GM10847 (cell line): ENCODE results near the gene SMURF1.

Experiments
- POLR2A ChIP-seq: IDR thresholded peaks from 2 replicates; pipeline ENCODE4 v1.6.1; 2011; ENCODE audit not compliant: insufficient read length; ENCODE audit errors: extremely low read depth

SMURF1 gene

DNA sequence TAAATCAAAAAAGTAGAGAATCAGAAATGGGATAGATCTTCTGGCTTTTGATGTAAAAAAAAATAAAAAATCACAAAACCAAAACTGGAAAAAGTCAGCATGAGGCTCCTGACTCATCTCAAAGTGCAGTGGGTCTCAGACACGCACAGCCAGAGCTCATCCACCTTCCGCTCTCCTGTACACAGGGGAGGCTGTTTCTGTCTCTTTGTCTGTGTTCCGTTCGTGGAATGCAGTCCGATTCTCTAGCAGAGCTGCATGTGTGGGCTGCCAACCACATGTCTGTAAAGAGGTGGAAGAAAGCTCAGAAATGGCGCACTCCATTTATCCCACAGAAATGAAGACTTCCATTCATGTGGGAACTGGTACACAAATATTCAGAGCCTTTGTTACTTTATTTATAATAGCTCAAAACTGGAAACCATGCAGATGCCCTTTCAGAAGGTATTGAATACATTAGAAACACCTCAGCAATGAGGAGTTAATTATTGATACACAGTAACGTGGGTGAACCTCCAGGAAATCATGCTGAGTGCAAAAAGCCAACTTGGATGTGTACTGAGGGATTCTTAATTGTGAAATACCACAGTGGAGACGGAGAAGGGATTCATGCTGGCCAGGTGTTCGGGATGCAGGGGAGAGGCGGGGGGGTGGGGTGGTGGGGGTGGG is 142.3 kb downstream of the SMURF1 start:
- no peak for TF ChIP-seq POLR2A

DNA sequence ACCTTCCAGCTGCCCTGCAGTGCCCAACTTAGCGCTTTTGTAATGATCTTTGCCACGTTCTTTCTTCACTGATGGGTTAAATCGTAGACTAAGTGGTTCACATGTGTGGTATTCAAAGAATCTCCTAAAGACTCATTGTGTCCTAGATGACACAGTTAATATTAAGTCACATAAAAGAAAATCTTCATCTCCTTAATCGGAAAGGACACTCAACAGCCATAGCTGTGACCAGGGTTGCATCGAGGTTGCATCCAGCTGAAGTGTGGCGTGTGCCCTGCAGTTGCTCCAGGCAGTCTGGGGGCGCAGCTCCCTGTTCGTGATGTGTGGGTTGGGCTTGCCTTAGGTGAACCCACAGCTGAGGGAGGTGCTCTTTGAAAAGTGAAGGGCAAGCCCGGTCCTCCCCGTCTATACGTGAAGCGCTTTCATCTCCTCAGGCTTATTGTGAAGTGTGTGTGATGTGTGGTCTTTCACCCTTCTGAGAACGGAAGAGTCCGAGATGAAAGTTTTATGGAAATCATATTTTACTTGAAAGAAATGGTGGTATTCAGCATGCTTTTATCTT is 142.9 kb downstream of the SMURF1 start:
- no peak for TF ChIP-seq POLR2A

DNA sequence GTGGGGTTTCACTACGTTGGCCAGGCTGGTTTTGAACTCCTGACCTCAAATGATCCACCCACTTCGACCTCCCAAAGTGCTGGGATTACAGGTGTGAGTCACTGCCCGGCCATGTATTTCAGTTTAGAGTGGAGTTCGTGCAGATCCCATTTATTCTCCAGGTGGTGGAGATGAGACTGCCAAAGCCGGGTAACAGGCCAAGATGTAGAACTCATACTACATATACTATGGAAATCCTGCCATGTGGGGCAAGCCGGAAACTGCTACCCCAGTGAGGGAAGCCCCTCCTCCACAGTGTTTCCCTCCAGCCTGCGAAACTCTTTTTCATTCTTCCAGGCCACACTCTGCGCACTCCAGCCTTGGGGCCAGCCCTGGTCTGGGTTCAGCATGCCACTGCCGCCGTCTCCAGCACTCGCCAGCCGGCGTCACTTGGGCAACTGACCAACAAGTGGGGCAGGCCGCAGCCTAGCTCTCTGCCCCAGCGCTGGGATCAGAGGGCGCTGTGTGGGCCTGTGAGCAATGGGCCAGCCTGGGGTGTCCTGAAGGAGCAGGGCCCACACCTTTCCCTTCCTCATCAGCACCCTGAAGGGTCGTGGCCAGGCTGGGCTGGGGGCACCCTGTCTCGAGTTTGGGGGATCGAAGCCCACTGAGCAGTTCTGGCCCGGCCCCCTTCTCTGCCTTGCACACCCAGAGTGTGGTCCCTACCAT is 143.6 kb downstream of the SMURF1 start:
- no peak for TF ChIP-seq POLR2A

DNA sequence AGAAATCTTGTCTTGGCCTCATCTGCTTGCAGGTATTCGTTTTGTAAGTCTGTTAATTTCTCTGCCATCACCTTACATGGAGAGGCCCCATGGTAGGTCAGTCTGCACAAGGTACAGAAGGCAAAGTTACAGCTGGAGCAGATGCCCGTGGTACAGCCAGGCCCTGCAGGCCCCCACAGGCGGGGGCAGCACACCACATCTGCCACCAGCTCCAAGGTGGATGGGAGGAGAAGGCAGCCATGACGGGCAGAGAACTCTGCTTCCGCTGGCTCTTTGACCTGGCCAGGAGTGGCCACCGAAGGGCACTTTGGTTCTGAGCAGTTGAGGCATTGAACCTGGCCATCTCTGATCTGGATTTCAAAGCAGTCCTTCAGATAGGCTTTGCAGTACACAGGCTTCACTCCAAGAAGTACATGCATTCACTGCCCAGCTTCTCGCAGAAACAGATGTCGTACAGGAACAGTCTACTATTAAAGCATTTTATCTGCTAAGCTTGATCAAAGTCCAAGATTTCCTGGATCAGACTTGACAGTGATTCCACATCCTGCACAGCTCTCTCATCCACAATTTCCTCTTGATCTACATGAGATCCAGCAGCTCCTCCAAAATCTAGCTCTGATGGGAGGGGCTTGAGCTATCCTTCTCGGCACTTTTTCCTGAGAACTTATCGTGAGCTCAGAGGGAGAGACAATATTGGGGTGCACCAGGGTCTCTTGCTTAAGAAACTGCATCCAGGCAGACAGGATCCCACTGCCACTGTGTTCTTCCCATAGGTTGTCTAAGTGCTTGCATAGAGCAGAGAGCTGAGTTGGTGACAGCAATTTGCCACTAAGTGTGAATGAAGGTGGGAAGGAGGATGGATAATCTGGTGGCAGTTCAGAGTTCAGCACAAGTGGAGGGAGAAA is 144.8 kb downstream of the SMURF1 start:
- TF ChIP-seq POLR2A = no peak

DNA sequence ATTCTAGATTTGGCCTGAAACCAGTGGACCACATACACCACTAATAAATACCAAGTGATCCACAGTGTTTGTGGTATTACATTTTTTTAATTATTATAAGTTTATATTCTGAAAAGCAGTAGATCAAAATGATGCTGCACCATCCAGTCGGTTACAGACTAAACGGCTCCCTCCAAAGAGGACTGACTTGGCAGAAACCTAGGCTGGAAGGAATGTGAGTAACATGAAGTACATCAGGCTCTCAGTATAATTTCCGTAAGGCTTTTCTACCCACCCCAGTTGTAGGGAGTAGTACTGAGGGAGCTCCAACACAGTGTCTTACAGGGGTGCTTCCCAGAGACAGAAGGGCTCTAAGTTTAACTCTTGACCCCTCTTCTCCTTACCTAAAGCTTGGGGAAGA is 146.1 kb downstream of the SMURF1 start:
- TF ChIP-seq POLR2A = no peak

DNA sequence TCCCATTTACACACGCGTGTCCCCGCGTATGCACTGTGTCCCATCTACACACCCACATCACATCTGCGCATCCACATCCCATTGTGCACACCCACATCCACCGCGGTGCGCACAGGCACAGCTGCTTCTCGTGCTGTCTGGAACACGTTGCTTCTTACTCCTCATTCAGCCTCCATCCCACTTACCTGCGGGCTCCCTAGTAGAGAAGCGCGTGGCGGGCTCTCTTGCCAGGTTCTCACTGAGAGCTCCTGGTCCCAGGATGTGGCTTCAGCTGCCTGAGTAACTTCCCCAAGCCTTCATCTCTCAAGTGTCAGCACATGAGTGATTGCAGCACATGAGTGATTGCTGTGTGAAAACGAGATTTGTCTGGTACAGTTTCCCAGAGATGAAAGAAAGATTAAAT is 147.8 kb downstream of the SMURF1 start:
- no peak for TF ChIP-seq POLR2A

DNA sequence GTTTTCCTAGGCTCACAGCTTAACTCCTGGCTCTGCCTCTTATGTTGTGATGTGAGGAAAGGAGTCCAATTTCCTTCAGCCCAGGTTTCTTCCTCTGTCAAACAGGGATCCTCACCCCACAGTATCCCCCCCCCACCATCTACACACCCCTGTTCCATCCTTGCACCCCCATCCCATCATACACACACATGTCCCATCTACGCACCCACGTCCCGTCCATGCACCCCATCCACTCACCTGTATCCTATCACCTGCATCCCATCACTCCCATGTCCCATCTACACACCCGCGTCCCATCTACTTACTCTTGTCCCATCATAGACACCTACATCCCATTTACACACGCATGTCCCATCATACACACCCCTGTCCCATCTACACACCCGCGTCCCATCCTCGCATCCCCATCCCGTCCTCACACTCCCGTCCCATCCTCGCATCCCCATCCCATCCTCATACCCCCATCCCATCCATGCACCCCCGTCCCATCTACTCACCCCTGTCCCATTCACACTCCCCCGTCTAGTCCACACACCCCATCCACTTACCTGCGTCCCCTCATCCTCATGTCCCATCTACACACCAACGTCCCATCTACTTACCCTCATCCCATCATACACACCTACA is 148.3 kb downstream of the SMURF1 start:
- no peak for TF ChIP-seq POLR2A

DNA sequence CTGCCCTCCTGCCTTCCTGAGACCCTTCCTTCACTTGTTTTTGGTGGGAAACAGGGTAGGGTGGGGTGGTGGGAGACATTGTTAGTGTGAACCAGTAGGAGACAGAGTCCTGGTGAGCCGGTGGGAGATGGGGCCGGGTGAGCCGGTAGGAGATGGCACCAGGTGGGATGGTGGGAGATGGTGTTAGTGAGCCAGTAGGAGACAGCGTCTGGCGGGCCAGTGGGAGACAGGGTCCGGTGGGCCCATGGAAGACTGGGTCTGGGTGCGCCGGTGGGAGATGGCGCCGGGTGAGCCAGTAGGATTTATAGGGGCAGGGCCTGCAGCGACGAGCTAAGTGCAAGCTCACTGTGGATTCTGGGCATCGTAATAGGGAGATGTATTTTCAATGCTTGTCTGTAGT is 148.8 kb downstream of the SMURF1 start:
- TF ChIP-seq POLR2A = no peak

DNA sequence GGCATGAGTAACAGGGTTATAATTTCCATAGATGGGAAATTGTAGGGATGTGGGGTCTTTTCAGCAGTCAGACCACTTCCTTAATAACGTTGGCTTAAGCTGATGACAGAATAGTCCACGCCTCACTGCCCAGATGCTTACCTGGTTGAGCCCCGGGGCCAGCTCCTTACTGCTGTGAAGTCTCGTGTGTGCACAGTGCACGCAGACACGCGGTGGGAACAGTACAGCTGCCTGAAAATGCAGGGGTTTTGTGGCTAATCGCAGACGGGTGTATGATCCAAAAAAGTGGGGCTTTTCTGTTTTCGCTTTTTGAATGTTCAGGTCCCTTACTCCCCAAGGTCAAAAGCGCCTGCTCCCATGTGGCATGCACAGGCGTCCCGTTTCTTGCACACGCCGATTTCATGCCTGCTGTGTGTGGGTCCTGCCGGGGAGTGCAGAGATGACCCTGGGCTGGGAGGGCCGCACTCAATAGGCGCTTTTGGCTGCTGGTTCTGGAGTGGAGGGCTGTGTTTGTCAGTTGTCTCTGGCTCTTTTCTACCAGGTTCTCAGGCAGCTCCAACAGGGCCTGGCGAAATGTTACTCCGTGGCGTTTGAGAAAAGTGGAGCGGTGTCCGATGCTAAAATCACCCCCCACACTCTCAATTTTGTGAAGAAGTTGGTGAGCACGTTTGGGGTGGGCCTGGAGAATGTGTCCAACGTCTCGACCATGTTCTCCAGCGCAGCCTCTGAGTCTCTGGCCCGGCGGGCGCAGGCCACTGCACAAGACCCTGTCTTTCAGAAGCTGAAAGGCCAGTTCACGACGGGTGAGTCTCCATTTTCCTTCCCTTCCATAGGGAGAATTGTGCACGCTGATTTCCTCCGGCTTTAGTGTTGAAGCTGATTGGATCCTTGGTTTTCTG is 149.6 kb downstream of the SMURF1 start:
- TF ChIP-seq POLR2A = no peak

DNA sequence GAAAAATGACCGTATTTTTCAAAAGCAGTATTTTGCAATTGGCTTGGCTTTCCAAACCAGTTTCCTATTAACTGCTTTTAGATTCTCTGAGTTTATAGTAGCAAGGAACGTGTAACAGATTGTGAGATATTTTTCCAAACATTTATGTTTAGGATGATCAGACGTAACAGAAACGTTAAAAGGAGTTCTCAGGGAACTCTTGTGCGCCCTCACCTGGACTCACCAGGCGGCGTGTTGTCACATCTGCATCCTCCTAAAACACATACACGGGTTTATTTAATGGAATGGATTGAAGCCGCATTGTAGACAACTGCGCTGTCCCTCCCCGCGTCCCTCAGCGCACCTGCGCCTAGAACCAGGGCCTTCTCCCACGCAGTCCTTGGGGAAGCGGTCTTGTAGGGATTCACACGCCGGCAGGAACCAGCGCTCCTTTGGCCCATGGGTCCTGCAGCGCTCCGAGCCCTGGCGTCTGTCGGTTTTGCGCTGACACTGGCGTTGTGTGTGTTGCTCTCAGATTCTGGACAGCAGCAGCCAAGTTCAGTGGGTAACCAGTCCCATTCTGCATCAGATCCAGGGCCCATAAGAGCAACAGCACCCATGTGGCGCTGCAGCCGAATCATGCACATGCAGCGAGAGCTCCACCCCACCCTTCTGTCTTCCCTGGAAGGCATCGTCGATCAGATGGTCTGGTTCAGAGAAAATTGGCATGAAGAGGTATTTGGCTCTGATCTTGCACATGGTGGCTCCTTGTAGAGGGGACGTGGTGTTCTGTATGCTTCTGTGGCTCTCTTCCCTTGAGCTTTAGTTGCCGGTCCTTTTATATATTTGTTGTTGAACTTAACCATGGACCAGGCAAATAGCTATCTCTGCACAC is 150.6 kb downstream of the SMURF1 start:
- TF ChIP-seq POLR2A = no peak

DNA sequence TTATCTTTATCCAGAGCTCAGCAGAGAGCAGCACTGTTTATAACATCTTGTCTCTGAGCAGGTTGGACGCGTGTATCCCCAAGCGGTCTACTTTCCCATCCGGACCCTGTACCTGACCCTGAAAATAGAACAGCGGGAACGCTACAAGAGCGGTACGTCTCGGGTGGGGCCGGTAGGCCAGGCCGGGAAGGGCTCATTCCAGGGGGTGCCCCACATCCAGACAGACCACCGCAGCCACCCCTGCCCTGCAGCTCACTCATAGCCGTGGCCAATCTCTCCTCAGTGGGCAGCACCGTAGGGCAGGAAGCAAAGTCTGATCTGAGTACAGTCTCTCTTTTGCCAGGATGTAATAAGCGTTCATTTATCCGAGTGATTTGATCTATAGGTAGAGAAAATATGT is 151.8 kb downstream of the SMURF1 start:
- TF ChIP-seq POLR2A = no peak

DNA sequence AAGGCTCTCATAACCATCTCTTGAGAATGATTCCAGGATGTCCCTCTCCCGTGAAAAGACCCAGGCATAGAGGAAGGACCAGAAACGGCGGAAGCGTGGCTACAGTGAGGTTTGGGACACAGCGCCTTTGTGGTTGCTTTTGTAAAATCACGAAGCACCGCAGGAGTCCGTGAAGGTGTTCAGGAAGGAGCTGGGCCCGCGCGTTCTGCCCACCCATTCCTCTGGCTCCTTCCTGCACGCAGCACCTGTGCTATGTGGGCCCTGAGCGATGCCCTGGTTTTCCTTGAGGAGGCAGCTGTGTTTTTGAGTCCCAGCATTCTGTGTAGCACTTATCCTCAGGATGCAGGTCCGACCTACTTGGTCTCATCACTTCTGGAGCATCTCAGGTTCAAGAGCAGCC is 152.8 kb downstream of the SMURF1 start:
- no peak for TF ChIP-seq POLR2A

DNA sequence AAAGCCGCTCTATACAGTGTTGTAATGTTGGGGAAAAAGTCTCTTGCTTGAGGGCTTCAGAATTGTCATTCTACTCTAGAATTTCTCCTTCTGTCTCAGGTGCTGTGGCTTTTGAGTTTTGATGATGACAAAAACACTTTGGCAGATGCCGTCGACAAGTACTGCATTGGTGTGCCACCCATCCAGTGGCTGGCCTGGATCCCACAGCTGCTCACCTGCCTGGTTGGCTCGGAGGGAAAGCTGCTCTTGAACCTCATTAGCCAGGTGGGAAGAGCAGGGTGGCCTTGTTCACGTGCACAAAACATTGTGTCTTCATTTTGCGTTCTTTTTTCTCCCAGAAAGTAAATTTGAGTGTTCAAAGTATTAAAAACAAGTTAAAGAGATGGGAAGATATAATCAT is 153.6 kb downstream of the SMURF1 start:
- TF ChIP-seq POLR2A = no peak
